A549 treated with ZK216348 at 1 μM for 4 hours (cell line): ENCODE results near the gene PLP2. TPM values are rescaled to one million over a fixed set of nuclear protein-coding genes. Genes with fewer than 3 reads are reported as not detected.

Source experiments
- total RNA-seq: library from RNA; stranded (reverse); fragments of 200-300 nt; extraction: Qiagen RNA extraction; gene quantifications from 5 replicates; pipeline ENCODE4 v1.2.3, GENCODE V29; 2022; ENCODE audit warnings: low read depth

The PLP2 gene, protein sequence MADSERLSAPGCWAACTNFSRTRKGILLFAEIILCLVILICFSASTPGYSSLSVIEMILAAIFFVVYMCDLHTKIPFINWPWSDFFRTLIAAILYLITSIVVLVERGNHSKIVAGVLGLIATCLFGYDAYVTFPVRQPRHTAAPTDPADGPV
- total RNA-seq: 328 to 445 TPM (median 434 TPM) in 5 replicates

DNA sequence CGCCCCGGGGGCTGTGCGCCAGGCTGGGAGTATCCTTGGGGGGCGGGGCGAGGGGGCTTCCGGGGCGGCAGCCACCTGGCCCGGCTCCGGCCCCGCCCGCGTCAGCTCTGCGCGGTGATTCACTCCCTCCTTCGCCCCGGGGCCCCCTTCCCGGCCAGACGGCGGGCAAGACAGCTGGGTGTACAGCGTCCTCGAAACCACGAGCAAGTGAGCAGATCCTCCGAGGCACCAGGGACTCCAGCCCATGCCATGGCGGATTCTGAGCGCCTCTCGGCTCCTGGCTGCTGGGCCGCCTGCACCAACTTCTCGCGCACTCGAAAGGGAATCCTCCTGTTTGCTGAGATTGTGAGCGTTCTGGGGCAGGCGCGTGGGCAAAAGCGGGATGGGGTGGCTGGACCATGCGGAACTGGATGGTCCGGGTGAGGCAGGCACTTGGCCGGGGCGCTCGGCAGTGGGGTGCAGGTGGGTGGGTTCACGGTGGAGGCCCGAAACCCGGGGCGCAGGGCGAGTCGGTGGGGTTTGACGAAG lies at the start of gene PLP2:
PLP2 (plus strand) TSS at position 147 of the 528 bp plus-strand sequence; CDS start at position 250, 103 bp downstream.

DNA sequence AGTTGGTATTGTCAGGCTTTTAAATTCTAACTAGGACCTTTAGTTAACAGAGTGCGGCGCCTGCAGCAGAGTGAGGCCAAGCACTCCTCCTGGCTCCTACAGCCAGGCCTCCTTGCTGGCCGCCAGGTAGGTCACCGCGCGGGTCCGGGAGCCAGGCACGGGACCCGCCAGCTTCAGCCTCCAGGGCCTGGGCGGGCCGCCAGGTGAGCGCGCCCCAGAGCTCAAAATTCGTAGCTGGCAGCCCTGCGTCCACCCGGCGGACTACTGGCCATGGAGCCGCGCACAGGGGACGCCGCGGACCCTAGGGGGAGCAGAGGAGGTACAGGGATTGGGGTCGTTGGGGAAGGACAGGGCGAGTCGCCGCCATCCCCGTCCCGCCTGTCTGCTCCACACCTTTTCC lies 9.1 kb upstream of the PLP2 start, which contains the start of gene MAGIX:
MAGIX (plus strand) TSS at position 139 of the 400 bp plus-strand sequence; CDS start at position 271, 132 bp downstream.

DNA sequence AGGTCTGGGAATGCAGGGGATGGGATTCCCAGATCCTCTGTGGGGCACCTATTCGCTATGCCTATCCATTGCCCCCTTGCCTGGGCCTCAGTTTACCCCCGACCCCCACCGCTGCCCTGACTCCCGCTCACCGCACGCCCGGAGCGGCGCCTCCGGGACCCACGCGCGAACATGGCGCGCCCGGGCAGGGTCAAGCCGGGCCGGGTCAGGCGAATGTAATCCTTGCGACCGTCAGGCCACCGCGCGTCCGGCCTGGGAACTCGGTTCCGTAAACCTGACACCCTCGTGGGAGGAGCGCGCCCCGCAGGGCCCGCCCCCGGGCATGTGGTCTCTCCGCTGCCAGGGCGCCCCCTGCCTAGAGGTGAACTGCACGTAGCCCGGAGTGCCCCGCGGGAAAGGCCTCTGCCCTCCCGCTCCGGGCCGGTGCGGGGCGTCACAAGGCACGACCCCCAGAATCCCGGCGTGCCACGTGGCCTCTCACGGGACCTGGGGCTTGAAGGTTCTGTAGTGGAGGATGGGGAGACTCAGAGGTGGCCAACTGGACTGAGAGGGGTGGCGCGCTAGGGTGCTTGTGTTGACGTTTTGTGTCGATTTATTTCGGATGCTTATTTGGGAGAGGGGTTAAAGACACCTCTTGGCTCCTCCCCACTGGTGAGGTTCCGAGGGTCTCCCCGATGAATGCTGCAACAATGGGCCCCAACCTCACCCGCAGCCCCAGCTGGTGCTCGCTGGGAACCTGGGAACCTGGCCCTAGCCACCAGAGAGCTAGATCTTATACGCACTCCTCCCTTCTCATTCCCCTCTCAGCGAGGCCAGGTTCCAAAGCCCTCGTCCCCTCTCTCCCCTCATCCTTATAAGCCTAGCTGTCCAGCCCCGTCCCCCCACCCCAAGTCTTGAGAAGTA lies 14.7 kb downstream of the PLP2 start, which contains the start of gene PRICKLE3:
PRICKLE3 (minus strand) TSS at position 249 of the 903 bp plus-strand sequence; CDS start at position 173, 76 bp downstream.

DNA sequence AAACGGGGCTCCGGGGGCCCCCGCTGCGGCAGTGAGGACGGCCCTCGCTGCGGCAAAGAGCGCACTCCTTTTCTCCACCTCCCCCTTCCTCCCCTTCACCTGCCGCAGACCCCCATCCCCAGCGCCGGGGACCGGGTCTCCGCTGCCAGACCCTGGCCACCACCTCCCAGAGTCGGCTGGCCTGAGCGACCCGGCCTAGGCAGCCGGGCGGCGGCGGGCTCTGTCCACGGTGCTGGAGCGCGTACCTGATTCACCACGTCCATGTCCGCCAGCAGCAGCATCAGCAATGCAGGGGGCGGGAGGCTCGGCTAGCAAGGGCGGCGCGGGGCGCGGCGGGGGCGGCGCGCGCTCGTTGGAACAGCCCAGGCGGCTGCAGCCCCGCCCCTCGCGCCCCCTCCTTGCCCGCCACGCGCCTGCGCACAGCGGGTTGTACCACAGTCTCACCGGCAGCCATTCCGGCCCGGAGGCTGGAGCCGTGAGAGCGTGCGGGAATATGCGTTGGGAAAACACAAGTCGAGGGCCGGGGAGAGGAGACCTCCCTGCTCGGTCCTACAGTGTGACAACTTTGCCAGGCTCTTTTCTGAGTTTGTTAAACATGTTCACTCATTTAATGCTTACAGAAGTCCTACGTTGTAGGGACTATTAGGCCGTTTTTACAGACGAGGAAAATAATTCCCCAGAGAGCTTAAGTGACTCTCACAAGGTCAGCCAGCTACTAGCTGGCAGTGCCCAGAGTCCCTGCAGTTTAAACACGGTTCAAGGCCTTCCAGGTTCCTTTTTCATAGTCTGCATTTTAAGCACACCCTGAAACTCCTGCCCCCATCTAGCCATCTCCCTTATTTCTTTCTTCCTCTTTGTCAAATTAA lies 28.4 kb downstream of the PLP2 start, which contains the start of gene SYP:
SYP (minus strand) TSS at position 288 of the 866 bp plus-strand sequence; CDS start at position 281, 7 bp downstream.

Other genes with a start within 250 kb of the PLP2 start
- 60.4 to 71.4 TPM (median 64.7 TPM) in 5 replicates for gene OTUD5, start 214.3 kb upstream of the PLP2 start, total RNA-seq
- 0.92 to 1.6 TPM (median 1.2 TPM) in 5 replicates for gene KCND1, start 200.1 kb upstream of the PLP2 start, total RNA-seq
- gene GRIPAP1, start 169.6 kb upstream of the PLP2 start, total RNA-seq: 15.0 to 24.2 TPM (median 23.6 TPM) in 5 replicates
- gene TFE3, start 128.5 kb upstream of the PLP2 start, total RNA-seq: 38.3 to 57.8 TPM (median 54.4 TPM) in 5 replicates
- 2.1 to 4.9 TPM (median 3.8 TPM) in 5 replicates for gene CCDC120, start 112.9 kb upstream of the PLP2 start, total RNA-seq
- 37.3 to 50.2 TPM (median 43.8 TPM) in 5 replicates for gene PRAF2, start 97.9 kb upstream of the PLP2 start, total RNA-seq
- 44.3 to 60.4 TPM (median 58.1 TPM) in 5 replicates for gene WDR45, start 92.0 kb upstream of the PLP2 start, total RNA-seq
- gene GPKOW, start 48.2 kb upstream of the PLP2 start, total RNA-seq: 19.8 to 26.6 TPM (median 24.5 TPM) in 5 replicates
- 1.3 to 3.7 TPM (median 3.6 TPM) in 5 replicates for gene MAGIX, start 9.1 kb upstream of the PLP2 start, total RNA-seq
- gene PRICKLE3, start 14.5 kb downstream of the PLP2 start, total RNA-seq: 13.7 to 20.3 TPM (median 18.2 TPM) in 5 replicates
- gene SYP, start 28.3 kb downstream of the PLP2 start, total RNA-seq: 2.2 to 3.4 TPM (median 3.1 TPM) in 5 replicates
- not detected in 5 replicates for gene CACNA1F, start 61.4 kb downstream of the PLP2 start, total RNA-seq
- 11.6 to 16.8 TPM (median 14.3 TPM) in 5 replicates for gene CCDC22, start 63.6 kb downstream of the PLP2 start, total RNA-seq
- 0.11 to 0.19 TPM (median 0.15 TPM) in 4 of 5 replicates, not detected in the other for gene FOXP3, start 92.8 kb downstream of the PLP2 start, total RNA-seq
- 2.1 to 3.2 TPM (median 2.3 TPM) in 5 replicates for gene PPP1R3F, start 97.9 kb downstream of the PLP2 start, total RNA-seq
- not detected in 5 replicates for gene GAGE10, start 131.7 kb downstream of the PLP2 start, total RNA-seq
- not detected in 5 replicates for gene GAGE12J, start 150.1 kb downstream of the PLP2 start, total RNA-seq
- not detected in 5 replicates for gene GAGE13, start 159.7 kb downstream of the PLP2 start, total RNA-seq